ENCODE measurements around the gene TRAF4. TPM values are rescaled to one million over a fixed set of nuclear protein-coding genes. Genes with fewer than 3 reads are reported as not detected.
A peak's percentile ranks its signal among the peaks of the same experiment; 100 is the strongest.
"Not testable (repeated sequence)": the region's sequence is repeated elsewhere in the genome, so short reads cannot be mapped to it uniquely, and the experiment has no call there.

Gene TRAF4
- total RNA-seq, 4 donors from 2014 or later: 4.6 to 12.6 (median 10.6) TPM

GRCh38 chr17:28774206-28774605, 30.4 kb downstream of the TRAF4 start:
- TF ChIP-seq POLR2AphosphoS5 (IDR thresholded peaks at IDR 0.05) (no peak), CTCF (IDR thresholded peaks at IDR 0.05) (no peak), EP300 (IDR thresholded peaks at IDR 0.05) (no peak), POLR2A (IDR thresholded peaks at IDR 0.05; ENCODE audit: low read depth) (no peak)
- Histone ChIP-seq H3K27ac (replicated peaks in 1 of 4) (no peak overlapping the region), H3K27me3 (no peaks in the 10 kb centered on the region), H3K9me3 (no peaks in the 10 kb centered on the region), H3K4me1 (peaks cover 12 to 27% (median 16%) of the 10 kb centered on the region in 4 donors), H3K4me3 (no peak overlapping the region), H3K36me3 (peaks cover 0 to 4% (median 3%) of the 10 kb centered on the region in 4 donors)
- DNase-seq (ENCODE audit: extremely low spot score): no peak
- 76% methylated on average over 3 of the region's 3 CpGs for WGBS
- intact Hi-C loops (cut with DNase I): no loop called here

- no peak for DNase-seq (ENCODE audit: extremely low spot score)
- 10% methylated on average over 1 of the region's 1 CpG for WGBS
- Histone ChIP-seq H3K27me3 (no peaks in the 10 kb centered on the region), H3K27ac (replicated peaks in 1 of 4) (peak overlapping the region in 1 of 4 donors; percentile 10), H3K4me1 (peaks cover 12 to 27% (median 16%) of the 10 kb centered on the region in 4 donors), H3K9me3 (no peaks in the 10 kb centered on the region), H3K4me3 (no peak overlapping the region), H3K36me3 (peaks cover 0 to 11% (median 8%) of the 10 kb centered on the region in 4 donors)
- TF ChIP-seq POLR2A (IDR thresholded peaks at IDR 0.05; ENCODE audit: low read depth) (no peak), EP300 (IDR thresholded peaks at IDR 0.05) (no peak), CTCF (IDR thresholded peaks at IDR 0.05) (no peak), POLR2AphosphoS5 (IDR thresholded peaks at IDR 0.05) (no peak)
- intact Hi-C loops (cut with DNase I): no loop called here
These were observed 33.4 kb downstream of the TRAF4 start for GRCh38 chr17:28777178-28777577.

- intact Hi-C loops (cut with DNase I); H3K27me3 ChIP-seq; DNase-seq (ENCODE audit: extremely low spot score); H3K9me3 ChIP-seq; H3K36me3 ChIP-seq; H3K27ac ChIP-seq (replicated peaks in 1 of 4); H3K4me3 ChIP-seq: not testable (repeated sequence)
- WGBS: 98% methylated on average over 13 of the region's 13 CpGs
- peaks cover 12 to 20% (median 16%) of the 10 kb centered on the region in 4 donors for H3K4me1 ChIP-seq
These were observed 35.8 kb downstream of the TRAF4 start for GRCh38 chr17:28779601-28780000.

- Histone ChIP-seq H3K4me1 (peaks cover 0 to 3% (median 1%) of the 10 kb centered on the region in 4 donors), H3K4me3 (no peak overlapping the region), H3K27ac (replicated peaks in 1 of 4) (no peak overlapping the region), H3K27me3 (no peaks in the 10 kb centered on the region), H3K9me3 (no peaks in the 10 kb centered on the region), H3K36me3 (peaks cover 0 to 9% (median 9%) of the 10 kb centered on the region in 4 donors)
- no peak for DNase-seq (ENCODE audit: extremely low spot score)
- no peak for TF ChIP-seq POLR2A (IDR thresholded peaks at IDR 0.05; ENCODE audit: low read depth)
- TF ChIP-seq CTCF (IDR thresholded peaks at IDR 0.05): no peak
- TF ChIP-seq EP300 (IDR thresholded peaks at IDR 0.05): no peak
- TF ChIP-seq POLR2AphosphoS5 (IDR thresholded peaks at IDR 0.05): no peak
- intact Hi-C loops (cut with DNase I): no loop called here
- 84% methylated on average over 3 of the region's 3 CpGs for WGBS
These were observed 39.4 kb downstream of the TRAF4 start for GRCh38 chr17:28783161-28783560.

GRCh38 chr17:28788100-28788499, 44.3 kb downstream of the TRAF4 start:
- Histone ChIP-seq H3K36me3 (peaks cover 0 to 3% (median 0%) of the 10 kb centered on the region in 4 donors), H3K4me1 (peaks cover 0 to 15% (median 0%) of the 10 kb centered on the region in 4 donors), H3K27me3 (no peaks in the 10 kb centered on the region), H3K4me3 (no peak overlapping the region), H3K27ac (replicated peaks in 1 of 4) (no peak overlapping the region), H3K9me3 (no peaks in the 10 kb centered on the region)
- WGBS: 94% methylated on average over 4 of the region's 4 CpGs
- TF ChIP-seq POLR2A (IDR thresholded peaks at IDR 0.05; ENCODE audit: low read depth): no peak
- TF ChIP-seq CTCF (IDR thresholded peaks at IDR 0.05): no peak
- no peak for TF ChIP-seq POLR2AphosphoS5 (IDR thresholded peaks at IDR 0.05)
- no peak for TF ChIP-seq EP300 (IDR thresholded peaks at IDR 0.05)
- intact Hi-C loops (cut with DNase I): no loop called here
- DNase-seq (ENCODE audit: extremely low spot score): no peak
